HEK293T (cell line): ENCODE measurements around the gene PCP4L1.

ENCODE experiments used
- ARNT ChIP-seq: fragments of 450-650 bp; IDR thresholded peaks from 2 replicates; pipeline ENCODE4 v1.6.1; 2017; ENCODE audit warnings: mild to moderate bottlenecking
- BHLHE40 ChIP-seq: fragments of 450-650 bp; IDR thresholded peaks from 2 replicates; pipeline ENCODE4 v1.6.1; 2016; ENCODE audit warnings: mild to moderate bottlenecking, moderate library complexity, borderline replicate concordance
- CTBP1 ChIP-seq: fragments of 450-650 bp; IDR thresholded peaks from 2 replicates; pipeline ENCODE4 v1.6.1; 2016; ENCODE audit warnings: borderline replicate concordance
- FOXM1 ChIP-seq: fragments of 450-650 bp; IDR thresholded peaks from 2 replicates; pipeline ENCODE4 v1.6.1; 2017; ENCODE audit warnings: mild to moderate bottlenecking, borderline replicate concordance

DNA sequence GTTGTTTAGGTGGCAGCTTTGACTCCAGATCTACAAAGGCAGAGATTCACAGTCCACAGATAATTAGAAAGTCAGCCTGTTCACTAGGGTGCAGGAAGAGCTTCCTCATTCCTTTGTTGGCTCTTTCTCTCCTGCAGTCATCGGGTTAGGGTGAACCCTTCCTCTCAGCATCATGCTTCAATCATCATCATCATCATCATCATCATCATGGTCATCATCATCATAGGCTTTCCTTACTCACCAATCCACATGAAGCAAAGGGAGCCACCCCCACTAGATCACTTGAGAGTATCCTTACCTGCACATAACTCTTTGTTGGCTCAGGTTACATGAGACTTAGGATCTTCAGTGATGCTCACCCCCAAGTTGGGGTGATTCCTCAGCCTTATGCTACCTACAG, 32.2 kb downstream of the PCP4L1 start:
- TF ChIP-seq FOXM1 (no peak), BHLHE40 (no peak), ARNT (no peak), CTBP1 (no peak)
